ENCODE results near the gene SYTL1.

SYTL1 gene

GRCh38 chr1:27349784-27350662, 8.2 kb downstream of the SYTL1 start:
- DNase-seq: no peak

DNA sequence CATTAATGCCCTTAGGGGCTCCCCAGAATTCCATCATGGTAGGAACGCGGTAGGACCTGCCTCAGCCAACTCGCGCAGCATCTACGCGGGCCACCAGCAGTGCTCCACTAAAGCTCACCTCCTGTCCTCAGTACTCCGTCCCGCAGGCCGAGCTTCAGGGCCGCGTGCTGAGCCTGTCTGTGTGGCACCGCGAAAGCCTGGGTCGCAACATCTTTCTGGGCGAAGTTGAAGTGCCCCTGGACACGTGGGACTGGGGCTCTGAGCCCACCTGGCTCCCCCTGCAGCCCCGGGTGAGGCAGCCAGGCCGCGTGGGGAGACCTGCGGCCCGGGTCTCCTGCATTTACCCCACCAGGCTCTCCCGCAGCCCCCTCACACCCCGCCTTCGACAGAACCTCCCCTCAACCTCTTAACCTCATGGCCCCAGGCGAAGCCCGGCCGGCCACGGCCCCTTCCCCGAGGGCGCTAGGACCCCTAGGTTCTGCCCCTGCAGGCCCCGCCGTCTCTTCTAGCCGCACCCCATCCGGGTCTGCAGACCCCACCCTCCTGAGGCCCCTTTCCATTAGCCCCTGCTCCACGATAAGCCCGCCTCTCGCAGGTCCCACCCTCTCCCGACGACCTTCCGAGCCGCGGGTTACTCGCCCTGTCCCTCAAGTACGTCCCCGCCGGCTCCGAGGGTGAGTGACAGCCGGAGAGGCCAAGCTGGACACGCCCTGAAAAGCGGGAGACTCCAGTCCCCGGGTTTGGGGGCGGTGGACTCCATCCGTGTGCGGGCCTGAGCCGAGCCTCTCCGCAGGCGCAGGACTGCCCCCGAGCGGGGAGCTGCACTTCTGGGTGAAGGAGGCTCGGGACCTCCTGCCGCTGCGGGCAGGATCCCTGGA, 9.1 kb downstream of the SYTL1 start:
- no peak for DNase-seq

DNA sequence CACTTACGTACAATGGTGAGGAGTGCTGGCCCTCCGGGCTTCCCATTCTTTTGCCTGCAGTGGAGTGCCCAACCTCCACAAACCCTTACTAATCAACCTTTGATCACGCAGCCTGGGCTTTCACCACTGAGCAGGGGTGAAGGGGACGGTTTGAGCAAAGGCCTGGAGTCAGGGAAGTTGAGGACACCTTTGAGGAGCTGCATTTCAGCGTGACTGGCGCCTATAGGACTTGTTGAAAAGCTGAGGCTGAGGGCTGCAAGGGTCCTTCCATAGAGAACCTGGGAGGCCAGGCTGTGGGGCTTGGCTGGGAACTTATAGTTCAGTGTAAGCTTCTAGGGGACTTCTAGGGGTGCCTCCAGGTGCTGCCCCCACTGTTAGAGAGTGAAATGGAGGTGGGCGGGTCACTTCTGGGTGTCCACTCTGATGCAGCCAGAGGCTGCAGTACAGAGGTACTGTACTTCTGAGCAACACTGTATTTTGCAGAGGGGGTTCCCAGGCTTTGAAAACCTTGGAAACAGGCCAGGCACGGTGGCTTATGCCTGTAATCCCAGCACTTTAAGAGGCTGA, 9.8 kb downstream of the SYTL1 start:
- DNase-seq: no peak

- no peak for DNase-seq
Measured at GRCh38 chr1:27353166-27353565, 11.3 kb downstream of the SYTL1 start.

DNA sequence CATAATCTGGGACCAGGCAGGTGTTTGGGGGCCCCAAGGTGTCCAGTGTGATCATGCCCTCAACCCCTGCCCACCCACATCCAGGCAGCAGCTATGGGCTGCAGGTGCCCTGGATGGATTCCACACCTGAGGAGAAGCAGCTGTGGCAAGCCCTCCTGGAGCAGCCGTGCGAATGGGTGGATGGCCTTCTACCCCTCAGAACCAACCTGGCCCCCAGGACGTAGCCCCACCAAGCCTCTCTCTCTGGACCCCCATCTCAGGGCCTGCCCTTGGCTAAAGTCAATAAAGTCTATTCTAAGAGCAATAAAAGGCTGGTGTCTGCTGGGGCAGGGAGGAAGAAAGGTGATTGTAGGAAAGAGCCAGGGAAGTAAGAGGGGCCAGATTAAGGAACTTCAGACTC, 11.8 kb downstream of the SYTL1 start:
- no peak for DNase-seq

DNA sequence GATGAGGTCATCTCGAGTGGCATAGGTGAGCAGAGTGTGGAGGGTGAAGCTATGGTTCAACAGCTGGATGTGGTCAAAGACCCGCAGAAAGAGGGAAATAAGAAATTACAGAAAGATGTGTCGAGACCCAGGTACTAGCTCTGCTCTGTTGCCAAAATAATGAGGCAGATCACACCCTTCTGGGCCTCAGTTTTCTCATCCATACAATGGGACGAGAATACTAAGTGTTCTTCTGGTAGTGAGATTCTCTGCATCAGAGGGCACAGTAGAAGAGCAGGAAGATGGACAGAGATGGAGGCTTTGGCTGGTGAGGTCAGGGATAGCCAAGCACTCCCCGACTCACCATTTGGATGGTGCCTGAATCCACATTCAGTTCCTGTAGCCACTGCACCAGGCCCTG, 13.9 kb downstream of the SYTL1 start:
- no peak for DNase-seq

DNA sequence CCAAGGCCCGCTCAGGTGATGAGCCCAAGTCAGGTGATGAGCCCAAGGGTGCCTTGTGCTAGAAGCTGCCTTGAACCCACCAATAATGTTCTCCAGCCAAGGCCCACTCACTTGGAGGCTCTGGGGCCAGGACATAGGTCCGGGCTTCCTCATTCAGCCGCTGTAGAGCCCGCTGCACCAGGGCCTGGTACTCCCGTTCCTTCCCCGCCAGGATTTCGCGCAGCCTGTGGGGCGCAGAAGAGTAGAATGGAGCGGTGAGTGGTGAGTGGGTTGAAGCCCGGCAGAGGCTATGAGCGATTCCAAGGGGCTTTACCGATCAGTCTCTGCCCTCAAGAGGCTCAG, 14.4 kb downstream of the SYTL1 start:
- DNase-seq: no peak

- no peak for DNase-seq
Measured at GRCh38 chr1:27356619-27357280, 14.9 kb downstream of the SYTL1 start.

DNA sequence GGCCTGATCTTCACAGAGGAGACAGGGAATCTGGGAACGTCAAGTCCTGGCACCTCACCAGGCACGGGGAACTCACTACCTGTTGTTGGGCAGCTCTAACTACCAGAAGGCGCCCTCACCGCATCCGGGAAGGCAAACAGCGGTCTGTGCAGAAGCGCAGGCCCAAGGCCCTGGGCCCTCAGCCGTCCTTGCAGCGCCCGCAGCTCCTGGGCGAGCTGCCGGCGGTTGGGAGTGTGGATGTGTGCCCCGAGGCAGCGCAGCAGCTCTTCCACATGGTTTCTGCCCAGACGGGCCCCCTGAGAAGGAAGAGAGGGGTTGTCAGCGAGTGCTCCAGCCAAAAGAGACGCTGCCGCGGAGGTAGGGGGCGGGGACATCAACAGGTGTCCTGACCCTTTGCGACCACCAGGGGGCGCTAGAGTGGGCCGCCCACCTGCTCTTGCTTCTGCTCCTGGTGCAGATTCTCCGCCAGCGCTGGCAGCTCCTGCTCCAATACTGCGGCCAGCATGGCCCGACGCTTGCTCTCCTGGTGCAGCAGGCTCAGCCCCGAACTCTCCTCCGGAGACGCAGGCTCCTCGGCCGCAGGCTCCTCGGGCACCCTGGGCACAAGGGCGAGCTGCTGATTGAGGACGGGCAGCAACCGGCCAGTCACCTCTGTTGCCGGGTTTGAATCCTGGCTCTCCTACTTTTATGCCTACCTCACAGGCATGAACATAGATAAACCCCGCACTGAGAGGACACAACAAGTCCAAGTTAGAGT, 15.6 kb downstream of the SYTL1 start:
- peak; percentile 55 for DNase-seq

- DNase-seq: no peak
Measured at GRCh38 chr1:27358038-27358927, 16.5 kb downstream of the SYTL1 start.

DNA sequence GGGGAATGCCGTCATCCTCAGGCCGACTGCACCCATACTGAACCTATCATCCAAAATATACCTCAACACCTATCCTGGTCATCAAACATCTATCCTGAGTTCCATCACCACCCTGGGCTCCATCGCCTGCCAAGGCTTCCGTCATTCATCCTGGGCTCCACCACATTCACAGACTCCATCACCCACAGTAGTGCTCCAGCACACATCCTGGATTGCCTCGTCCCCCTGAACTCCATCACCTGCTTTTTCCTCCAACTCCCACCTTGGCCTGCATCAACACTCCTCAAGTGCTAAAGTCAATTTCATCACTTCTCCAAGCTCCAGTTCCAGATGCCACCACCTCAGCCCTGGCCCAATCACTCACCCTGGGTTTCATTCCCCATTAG, 17.1 kb downstream of the SYTL1 start:
- DNase-seq: no peak

DNA sequence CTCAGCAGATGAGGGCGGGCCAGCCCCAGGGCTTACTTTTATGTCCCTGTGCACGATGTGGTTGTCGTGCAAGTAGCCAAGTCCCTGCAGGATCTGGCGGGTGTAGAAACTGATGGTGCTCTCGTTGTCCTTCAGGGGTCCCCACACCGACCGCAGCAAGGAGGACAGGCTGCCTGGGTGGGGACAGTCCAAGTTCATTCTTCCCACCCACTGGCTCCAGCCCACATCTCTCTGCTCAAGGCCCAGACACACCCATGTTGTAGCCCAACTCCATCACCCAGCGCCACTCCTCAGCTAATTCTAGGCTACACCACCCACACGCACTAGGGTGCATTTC, 18.0 kb downstream of the SYTL1 start:
- DNase-seq: no peak

DNA sequence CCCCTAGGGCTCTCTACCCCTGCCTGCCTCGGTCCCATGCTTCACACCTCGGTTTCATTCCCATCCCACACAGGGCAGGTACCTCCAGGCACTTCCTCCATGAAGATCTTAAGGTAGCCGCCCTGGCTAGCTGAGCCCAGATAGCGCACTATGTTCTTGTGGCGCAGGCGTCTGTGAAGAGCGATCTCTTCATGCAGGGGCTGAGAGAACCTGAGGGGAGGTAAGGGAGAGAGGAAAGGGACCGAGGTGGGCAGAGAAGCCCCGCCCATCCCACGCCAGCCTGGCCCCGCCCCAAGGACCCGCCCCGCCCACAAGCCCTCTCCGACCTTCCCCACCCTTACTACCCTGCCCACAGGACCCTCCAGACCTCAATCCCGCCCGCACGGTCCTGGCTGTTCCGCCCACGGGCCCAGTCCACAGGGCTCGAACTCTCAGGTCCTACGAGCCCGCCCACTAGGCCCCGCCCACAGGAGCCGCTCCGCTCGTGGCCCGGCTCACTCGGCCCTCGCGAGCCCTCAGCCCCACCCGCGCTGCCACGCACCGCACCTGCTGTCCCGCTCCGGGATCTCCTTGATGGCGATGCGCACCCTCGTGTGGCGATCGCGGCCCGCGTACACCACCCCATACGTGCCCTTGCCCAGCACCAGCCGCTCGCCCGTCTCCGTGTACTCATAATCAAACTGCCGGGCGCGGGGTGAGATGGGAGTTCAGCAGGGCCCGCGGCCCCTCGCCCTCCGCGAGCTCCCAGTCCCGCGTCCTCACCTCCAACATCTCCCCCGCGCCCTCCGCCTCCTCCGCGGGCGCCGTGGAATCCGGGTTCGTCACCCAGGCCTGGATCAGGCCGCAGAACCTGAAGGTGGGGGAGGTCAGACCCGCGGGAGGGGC, 18.6 kb downstream of the SYTL1 start:
- DNase-seq: no peak

DNA sequence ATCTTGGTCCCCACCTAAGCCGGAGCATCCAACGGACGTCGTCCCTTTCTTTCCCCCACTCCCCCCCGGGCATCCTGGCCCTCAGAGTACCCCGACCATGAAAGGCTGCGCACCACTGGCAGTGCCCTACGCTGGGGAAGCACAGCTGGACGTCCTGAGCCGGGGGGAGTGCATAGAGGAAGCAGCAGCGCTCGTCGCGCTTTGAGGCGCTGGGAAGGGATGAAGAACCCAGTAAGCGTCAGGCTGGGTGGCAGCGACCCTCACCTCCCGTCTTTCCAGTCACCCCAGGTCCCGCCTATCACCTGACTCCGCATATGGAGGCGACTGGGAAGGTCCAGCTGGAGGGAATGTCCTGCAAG, 19.2 kb downstream of the SYTL1 start:
- no peak for DNase-seq

GRCh38 chr1:27361553-27361952, 19.7 kb downstream of the SYTL1 start:
- DNase-seq: no peak

- no peak for DNase-seq
Measured at GRCh38 chr1:27363766-27364695, 22.2 kb downstream of the SYTL1 start.

DNA sequence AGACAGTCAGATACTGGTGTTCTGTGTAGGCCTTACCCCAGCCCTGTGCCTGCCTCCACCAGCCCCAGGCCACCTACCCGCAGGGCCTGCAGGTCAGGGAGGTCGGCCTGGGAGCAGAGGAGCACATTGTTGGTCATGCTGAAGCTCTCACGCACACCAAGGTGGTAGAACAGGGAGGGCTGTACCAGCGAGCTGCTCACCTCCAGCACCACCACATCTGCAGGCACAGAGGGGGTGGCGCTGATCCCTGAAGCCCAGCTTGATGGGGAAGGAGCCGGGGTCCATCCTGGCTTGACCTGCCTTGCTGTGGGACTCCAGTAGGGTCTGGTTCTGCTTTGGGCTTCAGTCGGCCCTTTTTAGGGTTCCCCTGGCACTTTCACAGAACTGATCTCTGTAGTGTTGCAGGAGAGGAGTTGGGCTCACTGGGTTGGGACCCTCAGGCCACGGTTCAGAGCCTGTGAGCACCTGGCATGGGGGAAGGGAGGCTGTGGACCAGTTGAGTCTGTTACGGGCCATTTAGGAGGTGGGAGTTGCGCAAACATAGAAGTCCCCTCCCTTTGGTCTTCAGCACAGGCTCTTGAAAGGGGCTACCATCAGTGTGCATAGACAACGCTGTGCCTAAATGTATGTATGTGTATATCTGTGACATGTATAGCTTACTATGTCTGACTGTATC, 23.0 kb downstream of the SYTL1 start:
- DNase-seq: no peak

DNA sequence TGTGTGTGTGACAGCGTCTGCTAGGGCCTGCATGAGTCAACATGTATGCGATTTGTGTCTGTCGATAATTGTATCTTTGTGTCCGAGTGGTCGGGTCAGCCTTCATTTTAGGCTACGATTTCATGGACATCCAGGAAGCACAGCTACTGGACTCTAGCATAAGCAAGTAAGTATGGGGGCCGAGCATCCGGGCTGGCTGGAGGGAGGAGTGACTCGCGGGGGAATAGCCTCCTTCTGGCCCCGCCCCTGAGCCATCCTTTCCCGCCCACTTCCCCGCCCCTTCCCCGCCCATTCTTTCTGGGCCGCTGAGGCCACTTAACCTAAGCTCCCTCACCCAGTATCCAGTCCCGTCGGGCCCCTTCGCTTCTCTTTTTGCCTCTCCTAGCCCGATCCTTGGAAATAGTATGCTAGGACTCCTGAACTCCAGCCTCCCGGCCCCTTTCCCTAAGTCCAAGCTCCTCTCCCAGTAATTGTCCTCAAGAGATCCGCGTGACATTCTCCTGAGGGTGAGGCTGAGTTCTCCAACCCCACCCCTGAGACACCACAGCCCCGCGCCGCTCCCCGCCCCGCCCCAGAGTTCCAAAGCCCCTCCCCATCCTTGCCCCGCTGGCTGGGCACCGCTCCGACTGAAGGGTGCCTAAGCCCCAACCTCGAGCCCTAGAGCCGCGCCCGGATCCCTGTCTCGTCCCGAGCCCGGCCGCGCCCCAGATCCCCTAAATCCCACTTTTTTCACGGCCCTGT, 23.7 kb downstream of the SYTL1 start:
- peak; percentile 85 for DNase-seq
